Transverse colon (tissue), 3 donors: ENCODE measurements around the gene UTF1.

ENCODE experiments used
- CTCF ChIP-seq, 5 experiments: fragments of 200-600 bp in 3 of 5; fragments of 450-650 bp in 2 of 5; sonication (generic) in 3 of 5; IDR thresholded peaks; 1 replicate in 2 of 5; 2 replicates in 3 of 5; pipeline ENCODE4 v1.5.1; 2016 to 2017; ENCODE audit warnings: antibody characterized with exemption in 5 of 5, inconsistent platforms in 3 of 5, mild to moderate bottlenecking in 2 of 5, moderate library complexity in 1 of 5
- EP300 ChIP-seq: sonication (generic); formaldehyde crosslinking; IDR thresholded peaks from one replicate; pipeline ENCODE4 v1.6.1; 2017; ENCODE audit warnings: antibody characterized with exemption, low read depth

GRCh38 chr10:133264461-133264860, 34.4 kb downstream of the UTF1 start:
- TF ChIP-seq EP300 = no peak
- no peak for TF ChIP-seq CTCF (IDR thresholded peaks at IDR 0.05)
